A549 (cell line): ENCODE data around the gene MBNL3.

Experiments
- ATOH8 ChIP-seq: fragments of 250-450 bp; sonication (Bioruptor Pico); IDR thresholded peaks from 2 replicates; pipeline ENCODE4 v1.5.0; 2020; ENCODE audit warnings: low read depth, mild to moderate bottlenecking, moderate library complexity
- CEBPB ChIP-seq, 2 experiments: fragments of >200 bp in 1 of 2; sonication (Bioruptor Twin) in 1 of 2; formaldehyde crosslinking in 1 of 2; IDR thresholded peaks; 2 replicates each; pipeline ENCODE4 v1.6.1; 2012 to 2016
- CTCF ChIP-seq: fragments of >200 bp; sonication (Bioruptor Twin); formaldehyde crosslinking; IDR thresholded peaks from 3 replicates; pipeline ENCODE4 v1.5.1; 2016
- E2F6 ChIP-seq: IDR thresholded peaks from 2 replicates; pipeline ENCODE4 v1.6.1; 2012; ENCODE audit warnings: low read depth, borderline replicate concordance
- EP300 ChIP-seq, 2 experiments: fragments of >200 bp; sonication (Bioruptor Twin); formaldehyde crosslinking; IDR thresholded peaks; 2 replicates in 1 of 2; 3 replicates in 1 of 2; pipeline ENCODE4 v1.6.1; 2016 to 2017
- MAX ChIP-seq: IDR thresholded peaks from 2 replicates; pipeline ENCODE4 v1.6.1; 2012
- RFX5 ChIP-seq: fragments of 450-650 bp; IDR thresholded peaks from 2 replicates; pipeline ENCODE4 v1.7.1; 2014; ENCODE audit warnings: antibody characterized with exemption, mild to moderate bottlenecking, moderate library complexity
- ZNF302 ChIP-seq: fragments of 250-450 bp; sonication (Bioruptor Pico); IDR thresholded peaks from 2 replicates; pipeline ENCODE4 v1.9.0; 2021; ENCODE audit warnings: inconsistent platforms, mild to moderate bottlenecking, moderate library complexity

- TF ChIP-seq CEBPB (IDR thresholded peaks at IDR 0.05) (peak in 1 of 2 experiments; percentile 20; a peak in 1 of 4 replicates), CTCF (no peak), ATOH8 (CRISPR knock-in tag) (no peak), ZNF302 (CRISPR knock-in tag) (no peak), RFX5 (no peak), E2F6 (no peak), EP300 (IDR thresholded peaks at IDR 0.05) (no peak), MAX (no peak)
Observed at GRCh38 chrX:132474544-132475248, 14.1 kb downstream of the MBNL3 start.
